ENCODE results near the gene ZBTB43.

ZBTB43 gene

GRCh38 chr9:126886034-126886822, 81.4 kb downstream of the ZBTB43 start:
- Histone ChIP-seq H3K9ac (ENCODE audit: low read depth, low read length) (no peak overlapping the region), H3K27me3 (ENCODE audit: insufficient read depth, low read length, poor library complexity) (no peaks in the 10 kb centered on the region), H3K27ac (ENCODE audit: low read length) (no peak overlapping the region), H3K79me2 (ENCODE audit: insufficient read depth, low read length) (no peaks in the 10 kb centered on the region), H3K4me1 (ENCODE audit: insufficient read depth, low read length) (no peaks in the 10 kb centered on the region), H3K4me2 (ENCODE audit: insufficient read depth, low read length) (no peak overlapping the region), H2AFZ (ENCODE audit: low read depth, low read length) (no peak overlapping the region), H3K4me3 (ENCODE audit: low read depth in 1 of 2, low read length in 2 of 2) (no peak overlapping the region), H4K20me1 (ENCODE audit: insufficient read depth, low read length) (peaks cover 14% of the 10 kb centered on the region; the same call in 1 of the 2 replicates), H3K36me3 (ENCODE audit: insufficient read depth, low read length) (peaks cover 9% of the 10 kb centered on the region; the same call in 1 of the 2 replicates), H3K9me3 (ENCODE audit: insufficient read depth, low read length, severe bottlenecking) (no peaks in the 10 kb centered on the region)
- DNase-seq (no peak), ATAC-seq (ENCODE audit: insufficient read depth, low read depth) (no peak)
- TF ChIP-seq, protein P1, sequence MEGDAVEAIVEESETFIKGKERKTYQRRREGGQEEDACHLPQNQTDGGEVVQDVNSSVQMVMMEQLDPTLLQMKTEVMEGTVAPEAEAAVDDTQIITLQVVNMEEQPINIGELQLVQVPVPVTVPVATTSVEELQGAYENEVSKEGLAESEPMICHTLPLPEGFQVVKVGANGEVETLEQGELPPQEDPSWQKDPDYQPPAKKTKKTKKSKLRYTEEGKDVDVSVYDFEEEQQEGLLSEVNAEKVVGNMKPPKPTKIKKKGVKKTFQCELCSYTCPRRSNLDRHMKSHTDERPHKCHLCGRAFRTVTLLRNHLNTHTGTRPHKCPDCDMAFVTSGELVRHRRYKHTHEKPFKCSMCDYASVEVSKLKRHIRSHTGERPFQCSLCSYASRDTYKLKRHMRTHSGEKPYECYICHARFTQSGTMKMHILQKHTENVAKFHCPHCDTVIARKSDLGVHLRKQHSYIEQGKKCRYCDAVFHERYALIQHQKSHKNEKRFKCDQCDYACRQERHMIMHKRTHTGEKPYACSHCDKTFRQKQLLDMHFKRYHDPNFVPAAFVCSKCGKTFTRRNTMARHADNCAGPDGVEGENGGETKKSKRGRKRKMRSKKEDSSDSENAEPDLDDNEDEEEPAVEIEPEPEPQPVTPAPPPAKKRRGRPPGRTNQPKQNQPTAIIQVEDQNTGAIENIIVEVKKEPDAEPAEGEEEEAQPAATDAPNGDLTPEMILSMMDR (IDR thresholded peaks at IDR 0.05; ENCODE audit: borderline replicate concordance, extremely low read depth, low read length, poor library complexity, severe bottlenecking) = no peak
- no peak for TF ChIP-seq EZH2 (IDR thresholded peaks at IDR 0.05; ENCODE audit: borderline replicate concordance, low read depth, low read length, severe bottlenecking)

DNA sequence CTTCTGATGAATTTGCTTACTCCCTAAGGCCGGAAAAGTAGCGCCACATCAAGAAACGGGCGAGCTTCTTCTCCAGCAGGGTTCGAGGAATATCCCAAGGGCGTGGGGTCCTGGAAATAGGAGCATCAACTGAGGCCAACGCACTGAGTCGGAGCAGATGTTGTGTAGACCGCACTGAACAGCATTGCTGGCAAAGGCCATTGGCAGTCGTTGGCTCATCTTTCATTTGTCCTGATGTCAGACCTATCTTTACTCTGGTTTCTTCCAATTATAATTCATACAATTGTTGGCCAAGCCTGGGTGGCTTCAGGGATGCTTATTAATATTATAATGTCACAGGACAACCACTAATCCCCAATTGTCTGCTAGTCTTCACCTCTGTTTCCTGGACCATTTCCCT, 82.1 kb downstream of the ZBTB43 start:
- Histone ChIP-seq H3K36me3 (ENCODE audit: insufficient read depth, low read length) (peaks cover 9% of the 10 kb centered on the region; the same call in 1 of the 2 replicates), H3K79me2 (ENCODE audit: insufficient read depth, low read length) (no peaks in the 10 kb centered on the region), H3K9ac (ENCODE audit: low read depth, low read length) (no peak overlapping the region), H3K27me3 (ENCODE audit: insufficient read depth, low read length, poor library complexity) (no peaks in the 10 kb centered on the region), H3K9me3 (ENCODE audit: insufficient read depth, low read length, severe bottlenecking) (no peaks in the 10 kb centered on the region), H2AFZ (ENCODE audit: low read depth, low read length) (no peak overlapping the region), H3K27ac (ENCODE audit: low read length) (no peak overlapping the region), H4K20me1 (ENCODE audit: insufficient read depth, low read length) (peaks cover 14% of the 10 kb centered on the region; the same call in 1 of the 2 replicates), H3K4me3 (ENCODE audit: low read depth in 1 of 2, low read length in 2 of 2) (no peak overlapping the region), H3K4me2 (ENCODE audit: insufficient read depth, low read length) (no peak overlapping the region), H3K4me1 (ENCODE audit: insufficient read depth, low read length) (no peaks in the 10 kb centered on the region)
- DNase-seq (no peak), ATAC-seq (ENCODE audit: insufficient read depth, low read depth) (no peak)
- TF ChIP-seq EZH2 (IDR thresholded peaks at IDR 0.05; ENCODE audit: borderline replicate concordance, low read depth, low read length, severe bottlenecking) = no peak
- TF ChIP-seq, protein P1 (IDR thresholded peaks at IDR 0.05; ENCODE audit: borderline replicate concordance, extremely low read depth, low read length, poor library complexity, severe bottlenecking) = no peak
